Activated CD4-positive, alpha-beta T cell treated with anti-CD3 and anti-CD28 coated beads, Interleukin-2, amount 50 U/mL, for 24 hours (primary cell): Measurements from ENCODE around the gene ZWILCH.
A peak's percentile ranks its signal among the peaks of the same experiment; 100 is the strongest.
"Not testable (repeated sequence)": the region's sequence is repeated elsewhere in the genome, so short reads cannot be mapped to it uniquely, and the experiment has no call there.

Experiments used
- DNase-seq, 2 donors: peaks; one replicate each; pipeline ENCODE4 v3.0.0-alpha.2; 2020; ENCODE audit warnings: low read depth in 1 of 2, low spot score in 1 of 2

The ZWILCH gene

DNA sequence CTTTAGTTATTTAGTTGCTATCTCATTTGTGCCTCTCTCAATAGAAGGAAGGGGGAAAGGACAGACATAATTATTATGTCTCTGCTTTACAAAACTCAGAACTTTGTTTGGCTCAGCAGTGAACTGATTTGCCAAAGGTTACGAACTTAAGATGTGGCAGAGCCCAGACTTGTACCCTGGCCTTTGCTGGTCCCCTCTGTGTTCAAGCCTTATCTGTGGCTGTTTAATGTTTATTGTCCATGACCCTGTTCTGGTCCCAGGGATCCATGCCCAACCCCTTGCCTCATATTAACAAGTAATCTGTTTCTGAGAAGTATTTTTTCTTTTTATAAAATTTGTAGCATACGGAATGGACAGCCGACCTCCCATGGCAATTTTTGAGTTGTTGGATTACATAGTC lies 18.2 kb upstream of the ZWILCH start:
- no peak for DNase-seq

- DNase-seq = no peak
Observed at GRCh38 chr15:66488525-66488924, 16.6 kb upstream of the ZWILCH start.

DNA sequence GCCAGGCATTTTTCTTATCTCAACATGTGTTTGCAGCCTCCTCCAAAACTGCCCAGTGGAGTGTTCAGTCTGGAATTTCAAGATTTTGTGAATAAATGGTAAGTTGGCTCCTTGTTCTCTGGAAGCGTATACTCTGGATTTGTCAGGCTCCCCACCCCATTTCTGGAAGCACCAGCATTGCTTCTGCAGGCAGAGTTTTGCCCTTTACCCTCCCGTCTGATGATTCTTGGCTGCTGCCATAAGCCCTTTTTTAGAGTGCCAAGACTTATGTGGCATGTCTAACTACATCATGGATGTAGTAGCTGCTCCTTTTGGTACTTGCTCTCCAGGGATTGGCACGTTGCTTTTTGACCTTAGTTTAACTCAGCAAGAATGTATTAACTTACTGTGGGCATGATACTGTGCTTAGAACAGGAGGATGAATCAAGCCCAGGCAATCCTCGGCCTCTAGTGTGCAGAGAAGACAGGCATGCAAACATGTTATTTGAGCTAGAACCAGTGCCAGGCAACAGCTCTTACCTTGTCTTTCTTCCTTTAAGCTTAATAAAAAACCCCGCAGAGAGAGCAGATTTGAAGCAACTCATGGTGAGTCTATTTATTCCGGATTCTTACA lies 15.8 kb upstream of the ZWILCH start:
- DNase-seq = no peak

- no peak for DNase-seq
Observed at GRCh38 chr15:66491846-66492245, 13.3 kb upstream of the ZWILCH start.

DNA sequence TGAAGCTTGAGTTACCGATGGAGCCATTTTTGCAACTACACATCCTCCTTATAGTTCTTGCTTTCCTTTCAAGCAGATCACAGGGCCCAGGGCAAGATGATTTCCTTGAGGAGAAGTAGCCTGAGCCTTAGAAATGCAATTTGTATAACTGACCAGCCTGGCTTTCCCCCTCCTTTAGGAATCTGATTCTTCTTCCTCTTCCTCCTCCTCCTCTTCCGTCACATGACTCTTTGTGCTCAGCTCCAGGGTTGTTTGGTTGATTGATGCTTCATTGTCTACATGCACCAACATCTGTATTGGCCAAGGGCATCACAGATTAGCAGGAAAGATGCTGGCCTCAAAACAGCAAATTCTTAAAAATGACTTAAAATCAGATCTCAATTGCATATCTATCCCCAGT lies 10.9 kb upstream of the ZWILCH start:
- no peak for DNase-seq

DNA sequence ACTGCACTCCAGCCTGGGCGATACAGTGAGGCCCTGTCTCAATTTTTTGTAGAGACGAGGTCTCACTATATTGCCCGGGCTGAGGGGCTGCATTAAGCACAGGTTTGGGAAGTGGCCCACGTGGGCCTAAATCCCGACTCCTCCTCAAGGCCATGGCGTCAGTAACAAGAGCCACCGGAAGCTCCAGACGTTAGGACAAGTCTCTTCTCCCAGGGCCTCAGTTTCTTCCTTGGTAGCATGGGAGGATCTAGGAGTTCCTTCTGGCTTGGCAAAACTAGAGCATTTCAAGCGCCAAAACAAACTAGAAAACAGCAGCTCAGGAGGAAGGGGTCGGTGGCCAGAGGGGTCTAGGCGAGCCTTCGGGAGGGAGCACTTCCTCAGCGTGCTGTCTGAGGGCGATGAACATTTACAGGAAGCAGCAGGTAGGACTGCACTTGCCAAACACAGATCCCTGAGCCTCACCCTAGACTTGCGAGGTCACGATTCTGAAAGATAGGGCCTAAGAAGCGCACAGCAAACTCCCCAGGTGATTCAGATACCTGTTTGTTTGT lies 8.1 kb upstream of the ZWILCH start:
- DNase-seq = no peak

DNA sequence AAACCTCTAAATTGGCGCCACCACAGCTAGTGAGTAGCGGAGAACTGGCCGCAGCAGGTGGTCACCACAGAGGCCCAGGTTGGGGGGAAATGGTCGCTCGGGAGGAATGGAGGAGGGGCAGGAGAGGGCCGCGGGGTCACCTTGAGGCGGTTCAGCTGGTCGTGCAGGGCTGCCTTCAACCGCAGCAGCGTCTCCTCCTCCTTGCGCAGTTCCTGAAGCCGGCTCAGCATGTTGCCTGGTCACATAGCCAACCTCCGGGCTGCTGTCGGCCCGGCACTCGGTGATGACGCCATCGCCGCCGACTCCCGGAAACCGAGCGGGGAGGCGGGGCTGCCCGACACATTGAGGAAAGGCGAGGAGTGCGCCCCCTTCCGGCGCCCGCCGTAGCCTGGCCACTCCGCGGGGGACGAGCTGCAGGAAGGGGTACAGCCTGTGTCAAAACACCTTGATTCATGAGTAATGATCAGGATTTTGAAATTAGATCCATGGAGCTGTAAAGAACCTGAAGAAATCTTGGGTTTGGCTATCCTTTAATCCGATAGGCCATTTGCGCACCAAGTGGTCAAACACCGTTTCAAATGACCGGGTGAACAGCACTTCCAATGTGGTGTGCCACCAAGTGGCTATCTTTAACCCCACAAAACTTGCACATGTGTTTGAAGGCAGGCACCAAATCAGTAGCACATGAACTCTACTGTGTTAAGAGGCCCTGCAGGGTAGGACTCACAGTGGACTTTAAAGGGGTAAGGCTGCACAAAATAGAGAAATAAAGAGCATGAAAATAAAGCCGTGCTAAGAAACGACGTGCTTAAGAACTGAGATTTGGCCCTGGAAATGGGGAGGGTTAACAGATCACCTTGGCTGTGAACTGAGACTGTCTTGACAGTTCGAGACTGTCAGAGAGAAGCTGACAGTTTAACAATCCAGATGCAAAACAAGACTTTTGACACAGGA lies 7.3 kb upstream of the ZWILCH start, which contains the start of gene SNAPC5:
Gene SNAPC5, minus strand, starts transcription at position 261 of the 954 bp plus-strand sequence. Its CDS starts 31 bp downstream, at position 230.
- DNase-seq = peak; percentile 98 to 99

GRCh38 chr15:66498501-66499386 lies 6.4 kb upstream of the ZWILCH start:
- no peak for DNase-seq

DNA sequence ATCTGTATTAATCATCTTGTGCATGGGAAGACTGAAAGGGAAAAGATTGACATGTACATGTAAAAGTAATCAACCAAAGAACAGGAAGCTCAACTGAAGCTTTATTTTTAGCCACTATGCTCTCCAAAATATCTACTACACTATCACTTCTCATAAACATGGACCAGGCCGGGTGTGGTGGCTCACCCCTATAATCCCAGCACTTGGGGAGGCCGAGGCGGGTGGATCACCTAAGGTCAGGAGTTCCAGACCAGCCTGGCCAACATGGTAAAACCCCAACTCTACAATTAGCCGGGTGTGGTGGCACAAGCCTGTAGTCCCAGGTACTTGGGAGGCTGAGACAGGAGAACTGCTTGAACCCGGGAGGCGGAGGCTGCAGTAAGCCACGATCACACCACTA lies 4.8 kb upstream of the ZWILCH start:
- DNase-seq = not testable (repeated sequence)

GRCh38 chr15:66502491-66502890 lies 2.6 kb upstream of the ZWILCH start:
- DNase-seq = no peak

DNA sequence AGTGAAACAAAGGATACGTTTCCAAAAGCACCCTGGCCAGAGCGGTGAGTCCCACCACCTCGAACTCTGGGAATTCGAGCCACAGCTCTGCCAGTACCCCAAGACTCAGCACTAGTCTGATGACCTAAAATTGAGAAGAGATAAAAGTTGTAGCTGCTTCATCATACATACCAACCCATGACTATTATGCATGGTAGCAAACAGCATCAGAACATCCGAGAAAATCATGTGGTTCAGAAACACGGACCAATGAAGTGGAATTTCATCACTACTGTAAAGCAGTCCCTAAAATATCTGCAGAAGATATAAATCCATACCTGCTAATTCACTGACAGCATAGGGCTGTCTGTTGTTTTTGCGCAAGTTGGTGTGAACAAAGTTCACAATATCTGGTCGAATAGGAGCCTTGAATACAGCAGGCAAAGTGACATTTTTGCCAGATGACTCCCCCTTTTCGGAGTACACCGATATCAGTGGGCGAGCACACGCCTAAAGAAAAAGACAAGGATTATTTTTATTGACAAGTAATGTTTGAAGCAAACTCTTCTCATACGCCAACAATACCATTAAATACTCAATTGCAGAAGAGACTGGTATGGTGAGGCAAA lies 2.0 kb upstream of the ZWILCH start:
- not testable (repeated sequence) for DNase-seq

GRCh38 chr15:66503780-66504562 lies 1.2 kb upstream of the ZWILCH start:
- DNase-seq = no peak

GRCh38 chr15:66505430-66505811 lies 295 bp downstream of the ZWILCH start:
- no peak for DNase-seq

- DNase-seq = no peak
Observed at GRCh38 chr15:66505818-66506217, 692 bp downstream of the ZWILCH start.

DNA sequence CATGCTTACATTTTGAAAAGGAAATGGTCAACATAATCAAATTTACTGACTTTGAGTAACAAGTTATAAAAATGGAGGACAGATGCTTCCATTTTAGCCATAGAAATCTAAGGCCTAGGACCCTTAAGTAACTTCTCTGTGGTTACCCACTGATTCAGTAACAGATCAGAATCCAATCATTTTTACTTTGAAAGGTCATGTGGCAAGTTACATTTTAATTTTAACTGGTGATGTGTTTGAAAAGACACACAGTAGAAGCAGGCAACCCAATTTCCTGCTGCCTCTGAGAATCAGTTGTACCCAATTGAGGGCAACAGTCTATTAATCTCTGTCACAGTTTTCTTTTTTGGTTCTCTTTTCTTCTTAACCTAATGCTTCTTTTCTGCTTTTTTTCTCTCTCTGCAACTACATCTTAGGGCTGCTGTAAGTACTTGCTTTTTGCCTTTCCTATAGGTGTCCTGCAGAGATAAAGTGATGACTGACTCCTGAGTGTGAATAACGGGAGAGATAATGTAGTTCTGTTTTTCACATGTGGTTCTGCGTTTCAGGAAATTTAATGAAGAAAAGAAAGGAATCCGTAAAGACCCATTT lies 3.3 kb downstream of the ZWILCH start:
- DNase-seq = no peak

DNA sequence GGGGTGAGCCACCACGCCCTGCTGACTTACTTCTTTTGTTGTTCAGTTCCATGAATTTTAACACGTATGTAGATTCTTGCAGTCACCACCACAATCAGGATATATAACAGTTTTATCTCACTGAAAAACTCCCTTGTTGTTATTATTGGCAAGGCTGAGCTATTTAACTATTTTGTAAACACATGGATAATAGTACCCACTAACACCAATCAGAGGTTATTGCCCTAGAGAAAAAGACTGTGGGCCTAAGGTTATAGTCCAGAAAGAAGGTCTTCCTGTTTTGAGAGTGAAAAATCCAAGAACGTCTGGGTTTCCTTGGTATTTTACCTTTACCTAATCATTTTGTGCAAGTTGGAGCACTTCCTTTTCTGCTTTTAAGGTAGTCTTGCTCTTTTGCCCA lies 9.5 kb downstream of the ZWILCH start:
- no peak for DNase-seq

- DNase-seq = no peak
Observed at GRCh38 chr15:66515901-66516322, 10.8 kb downstream of the ZWILCH start.

GRCh38 chr15:66523926-66524325 lies 18.8 kb downstream of the ZWILCH start:
- DNase-seq = no peak

DNA sequence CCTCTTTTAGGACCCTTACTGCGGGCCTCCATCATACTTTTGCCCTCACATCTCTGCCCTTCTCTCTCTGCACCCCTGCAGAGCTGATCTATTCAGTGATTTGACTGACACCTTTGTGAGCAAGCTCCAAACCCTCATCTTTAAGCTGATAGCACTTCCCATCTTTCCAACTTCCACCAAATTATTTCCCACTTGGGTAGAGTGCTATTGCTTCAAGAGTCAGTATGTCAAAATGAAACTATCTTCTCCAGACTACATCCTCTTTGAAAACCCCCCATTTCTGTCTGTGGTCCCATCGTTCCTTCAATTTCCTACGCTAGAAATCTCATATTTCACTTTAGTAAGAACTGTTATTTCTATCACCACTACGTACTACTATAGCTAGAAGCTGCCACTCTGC lies 19.7 kb downstream of the ZWILCH start:
- no peak for DNase-seq

DNA sequence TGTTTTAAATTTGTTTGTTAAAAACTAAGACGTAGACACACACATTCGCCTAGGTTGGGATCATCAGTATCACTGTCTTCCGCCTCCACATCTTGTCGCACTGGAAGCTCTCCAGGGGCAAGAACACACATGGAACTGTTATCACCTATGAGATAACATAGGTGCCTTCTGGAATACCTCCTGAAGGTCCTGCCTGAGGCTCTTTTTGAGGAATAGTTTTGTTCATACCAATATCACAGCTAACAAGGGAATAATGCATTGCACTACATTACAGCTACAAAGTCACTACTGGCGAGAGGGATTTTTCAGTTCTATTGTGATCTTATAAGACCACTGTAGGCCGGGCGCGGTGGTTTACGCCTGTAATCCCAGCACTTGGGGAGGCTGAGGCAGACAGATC lies 29.9 kb downstream of the ZWILCH start:
- no peak for DNase-seq
